Sigmoid colon (tissue), 7 donors: Measurements from ENCODE around the gene SWSAP1. TPM values are rescaled to one million over a fixed set of nuclear protein-coding genes. Genes with fewer than 3 reads are reported as not detected.

Source experiments
- DNase-seq: peaks from one replicate; pipeline ENCODE4 v3.0.0-alpha.2; 2019
- H3K27ac ChIP-seq, 4 donors: fragments of 200-600 bp; sonication (generic); one replicate each; pipeline ENCODE4 v1.5.1; 2016 to 2019; ENCODE audit warnings: mild to moderate bottlenecking in 1 of 4
- H3K27me3 ChIP-seq, 3 donors: fragments of 200-600 bp; sonication (generic); one replicate each; pipeline ENCODE4 v1.5.1; 2019; ENCODE audit warnings: mild to moderate bottlenecking in 1 of 3
- H3K36me3 ChIP-seq, 4 donors: fragments of 200-600 bp; sonication (generic); one replicate each; pipeline ENCODE4 v1.5.1; 2016 to 2019
- H3K4me1 ChIP-seq, 4 donors: fragments of 200-600 bp; sonication (generic); one replicate each; pipeline ENCODE4 v1.5.1; 2017 to 2019
- H3K4me3 ChIP-seq, 4 donors: fragments of 200-600 bp; sonication (generic); one replicate each; pipeline ENCODE4 v1.5.1; 2017 to 2019; ENCODE audit warnings: mild to moderate bottlenecking in 2 of 4, moderate library complexity in 1 of 4
- H3K9me3 ChIP-seq, 4 donors: fragments of 200-600 bp in 3 of 4; sonication (generic) in 3 of 4; one replicate each; pipeline versions ENCODE4 v1.5.1 to v1.6.1; 2013 to 2019
- EP300 ChIP-seq, 4 donors: sonication (generic); formaldehyde crosslinking; IDR thresholded peaks; one replicate each; pipeline ENCODE4 v1.6.1; 2017; ENCODE audit warnings: antibody characterized with exemption in 4 of 4
- POLR2A ChIP-seq, 2 donors: fragments of 450-650 bp; IDR thresholded peaks; one replicate each; pipeline ENCODE4 v1.6.1; 2016; ENCODE audit warnings: antibody characterized with exemption in 2 of 2, mild to moderate bottlenecking in 2 of 2, moderate library complexity in 2 of 2
- POLR2AphosphoS5 ChIP-seq, 4 donors: sonication (generic); formaldehyde crosslinking; IDR thresholded peaks; one replicate each; pipeline ENCODE4 v1.6.1; 2017; ENCODE audit warnings: antibody characterized with exemption in 4 of 4
- WGBS, 2 donors: extraction: QIAGEN DNeasy Blood & Tissue Kit; methylation state at CpG; one replicate each; pipeline ENCODE4 v1.1.7; 2013; 5-methylcytosine and 5-hydroxymethylcytosine counted together
- intact Hi-C: fragments of 100-400 bp; cut with DNase I; formaldehyde crosslinking; loops from one replicate; pipeline ENCODE4 v1.15.1; 2023
- polyA plus RNA-seq, 3 donors: library from polyadenylated mRNA; stranded (reverse); fragments of 200-250 nt; gene quantifications; one replicate each; pipeline ENCODE4 v1.2.3, GENCODE V29; 2013
- total RNA-seq, 4 donors: library from RNA; depleted of rRNA; stranded (reverse); fragments of >200 nt; gene quantifications; one replicate each; pipeline ENCODE4 v1.1.0, GENCODE V29; 2016
- TF ChIP-seq, protein P1 (sequence below), 4 experiments: fragments of 450-650 bp in 3 of 4; fragments of 200-600 bp in 1 of 4; IDR thresholded peaks; one replicate each; pipeline ENCODE4 v1.5.1; 2016 to 2019; ENCODE audit warnings: antibody characterized with exemption in 4 of 4, mild to moderate bottlenecking in 3 of 4, moderate library complexity in 2 of 4
- donor health status: healthy with polysubstance abuse.
- donor health status: Bipolar disorder and iron deficiency.
- donor health status: healthy.

SWSAP1 gene, protein sequence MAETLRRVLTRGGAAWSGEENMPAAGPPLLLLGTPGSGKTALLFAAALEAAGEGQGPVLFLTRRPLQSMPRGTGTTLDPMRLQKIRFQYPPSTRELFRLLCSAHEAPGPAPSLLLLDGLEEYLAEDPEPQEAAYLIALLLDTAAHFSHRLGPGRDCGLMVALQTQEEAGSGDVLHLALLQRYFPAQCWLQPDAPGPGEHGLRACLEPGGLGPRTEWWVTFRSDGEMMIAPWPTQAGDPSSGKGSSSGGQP
- total RNA-seq (1 to 10 TPM in 2 of 4 donors, under 1 TPM in 2; 0.71 to 1.8 (median 0.96) TPM), polyA plus RNA-seq (1 to 10 TPM; 3.0 to 4.3 (median 3.9) TPM)

DNA sequence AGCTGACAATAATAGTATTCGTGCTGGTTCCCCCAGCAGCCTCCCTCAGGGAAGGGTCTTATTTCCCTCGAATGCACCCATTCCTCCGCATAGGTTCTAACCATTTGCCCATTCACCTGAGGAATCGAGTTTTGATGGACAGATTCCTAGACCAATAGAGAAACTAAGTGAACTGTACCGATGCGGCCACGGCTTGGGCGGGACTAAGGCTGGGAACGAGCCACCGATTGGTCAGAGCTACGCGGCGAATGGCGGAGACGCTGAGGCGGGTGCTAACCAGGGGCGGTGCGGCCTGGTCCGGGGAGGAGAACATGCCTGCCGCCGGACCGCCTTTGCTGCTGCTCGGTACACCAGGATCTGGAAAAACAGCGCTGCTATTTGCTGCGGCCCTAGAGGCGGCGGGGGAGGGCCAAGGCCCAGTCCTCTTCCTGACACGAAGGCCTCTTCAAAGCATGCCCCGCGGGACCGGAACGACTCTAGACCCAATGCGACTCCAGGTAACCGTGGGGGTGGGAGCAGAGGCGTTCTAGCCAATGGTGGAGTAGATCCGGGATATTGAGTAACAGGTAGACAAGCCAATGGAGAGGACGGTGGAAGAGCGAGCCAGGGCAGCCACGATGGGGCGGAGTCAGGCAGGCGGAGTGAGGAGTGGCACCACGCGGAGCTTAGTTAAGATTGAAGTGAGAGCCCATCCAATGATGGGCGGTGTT is at the start of gene SWSAP1:
TSS of gene SWSAP1 (plus strand) at position 234 of the 710 bp plus-strand sequence. CDS start at position 249, 15 bp downstream.
- H3K4me3 ChIP-seq, result peak within 1 kb of the TSS; percentile 53 to 66 (median 63)
- H3K4me1 ChIP-seq, result peaks cover 2 to 45% (median 42%) of the 10 kb centered on the region in 4 donors
- peak; percentile 100 for DNase-seq
- H3K27me3 ChIP-seq, result no peaks in the 10 kb centered on the region
- peaks cover 0 to 4% (median 0%) of the 10 kb centered on the region in 4 donors for H3K36me3 ChIP-seq
- intact Hi-C loops, result loop anchor here (2.0 to 10.0 kb wide), 3 partner anchors 30 to 240 kb away; partner anchors contain the start of gene ZNF627
- 0% methylated on average over 44 of the region's 44 CpGs for WGBS, 2 donors
- TF ChIP-seq, protein P1, sequence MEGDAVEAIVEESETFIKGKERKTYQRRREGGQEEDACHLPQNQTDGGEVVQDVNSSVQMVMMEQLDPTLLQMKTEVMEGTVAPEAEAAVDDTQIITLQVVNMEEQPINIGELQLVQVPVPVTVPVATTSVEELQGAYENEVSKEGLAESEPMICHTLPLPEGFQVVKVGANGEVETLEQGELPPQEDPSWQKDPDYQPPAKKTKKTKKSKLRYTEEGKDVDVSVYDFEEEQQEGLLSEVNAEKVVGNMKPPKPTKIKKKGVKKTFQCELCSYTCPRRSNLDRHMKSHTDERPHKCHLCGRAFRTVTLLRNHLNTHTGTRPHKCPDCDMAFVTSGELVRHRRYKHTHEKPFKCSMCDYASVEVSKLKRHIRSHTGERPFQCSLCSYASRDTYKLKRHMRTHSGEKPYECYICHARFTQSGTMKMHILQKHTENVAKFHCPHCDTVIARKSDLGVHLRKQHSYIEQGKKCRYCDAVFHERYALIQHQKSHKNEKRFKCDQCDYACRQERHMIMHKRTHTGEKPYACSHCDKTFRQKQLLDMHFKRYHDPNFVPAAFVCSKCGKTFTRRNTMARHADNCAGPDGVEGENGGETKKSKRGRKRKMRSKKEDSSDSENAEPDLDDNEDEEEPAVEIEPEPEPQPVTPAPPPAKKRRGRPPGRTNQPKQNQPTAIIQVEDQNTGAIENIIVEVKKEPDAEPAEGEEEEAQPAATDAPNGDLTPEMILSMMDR (IDR thresholded peaks at IDR 0.05), result no peak
- TF ChIP-seq POLR2A (IDR thresholded peaks at IDR 0.05) (peak; percentile 23), EP300 (IDR thresholded peaks at IDR 0.05) (no peak), POLR2AphosphoS5 (IDR thresholded peaks at IDR 0.05) (peak in 3 of 4 donors; percentile 3 to 48 (median 38))
- no peaks in the 10 kb centered on the region for H3K9me3 ChIP-seq
- H3K27ac ChIP-seq, result peak within 1 kb of the TSS; percentile 87 to 95 (median 93)

GRCh38 chr19:11324748-11325389 is 49.6 kb upstream of the SWSAP1 start:
- Histone ChIP-seq H3K27me3 (no peaks in the 10 kb centered on the region), H3K27ac (peak overlapping the region; percentile 62 to 87 (median 71)), H3K4me1 (peaks cover 0 to 24% (median 18%) of the 10 kb centered on the region in 4 donors), H3K9me3 (no peaks in the 10 kb centered on the region), H3K4me3 (no peak overlapping the region), H3K36me3 (peaks cover 0 to 45% (median 11%) of the 10 kb centered on the region in 4 donors)
- WGBS, 2 donors, result 72% methylated on average over 17 of the region's 17 CpGs
- no peak for DNase-seq
- TF ChIP-seq EP300 (IDR thresholded peaks at IDR 0.05), result no peak
- TF ChIP-seq, protein P1 (IDR thresholded peaks at IDR 0.05), result no peak
- no peak for TF ChIP-seq POLR2A (IDR thresholded peaks at IDR 0.05)
- no peak for TF ChIP-seq POLR2AphosphoS5 (IDR thresholded peaks at IDR 0.05)
- intact Hi-C loops, result loop anchor here (2.0 kb wide), 1 partner anchor 14 kb away; the partner anchor contains the start of gene RAB3D

- peaks cover 0 to 52% (median 14%) of the 10 kb centered on the region in 4 donors for H3K36me3 ChIP-seq
- 89 to 91% methylated on average over 7 of the region's 7 CpGs for WGBS, 2 donors
- H3K9me3 ChIP-seq, result no peaks in the 10 kb centered on the region
- TF ChIP-seq POLR2AphosphoS5 (IDR thresholded peaks at IDR 0.05) (no peak), EP300 (IDR thresholded peaks at IDR 0.05) (no peak), POLR2A (IDR thresholded peaks at IDR 0.05) (no peak)
- TF ChIP-seq, protein P1 (IDR thresholded peaks at IDR 0.05), result no peak
- H3K4me3 ChIP-seq, result no peak overlapping the region
- peaks cover 0 to 24% (median 18%) of the 10 kb centered on the region in 4 donors for H3K4me1 ChIP-seq
- no peak for DNase-seq
- H3K27ac ChIP-seq, result peak overlapping the region in 1 of 4 donors; percentile 87
- intact Hi-C loops, result loop anchor here (2.0 kb wide), 1 partner anchor 13 kb away; the partner anchor contains the start of gene RAB3D
- H3K27me3 ChIP-seq, result no peaks in the 10 kb centered on the region
Measured at GRCh38 chr19:11325544-11325943, 48.9 kb upstream of the SWSAP1 start.

GRCh38 chr19:11330127-11330526 is 44.3 kb upstream of the SWSAP1 start:
- peaks cover 0 to 93% (median 34%) of the 10 kb centered on the region in 4 donors for H3K36me3 ChIP-seq
- H3K27ac ChIP-seq, result no peak overlapping the region
- WGBS, 2 donors, result 79 to 81% methylated on average over 4 of the region's 4 CpGs
- intact Hi-C loops, result no loop called here
- no peak overlapping the region for H3K4me3 ChIP-seq
- TF ChIP-seq, protein P1 (IDR thresholded peaks at IDR 0.05), result no peak
- TF ChIP-seq POLR2AphosphoS5 (IDR thresholded peaks at IDR 0.05), result no peak
- TF ChIP-seq EP300 (IDR thresholded peaks at IDR 0.05), result no peak
- no peak for TF ChIP-seq POLR2A (IDR thresholded peaks at IDR 0.05)
- no peaks in the 10 kb centered on the region for H3K9me3 ChIP-seq
- H3K27me3 ChIP-seq, result no peaks in the 10 kb centered on the region
- peaks cover 0 to under 1% (median under 1%) of the 10 kb centered on the region in 4 donors for H3K4me1 ChIP-seq
- no peak for DNase-seq
